ENCODE results near the gene ZC3H8. TPM values are rescaled to one million over a fixed set of nuclear protein-coding genes. Genes with fewer than 3 reads are reported as not detected.
A peak's percentile ranks its signal among the peaks of the same experiment; 100 is the strongest.

The ZC3H8 gene
- total RNA-seq, 1 donor from 2014 or later, result 7.5 TPM

DNA sequence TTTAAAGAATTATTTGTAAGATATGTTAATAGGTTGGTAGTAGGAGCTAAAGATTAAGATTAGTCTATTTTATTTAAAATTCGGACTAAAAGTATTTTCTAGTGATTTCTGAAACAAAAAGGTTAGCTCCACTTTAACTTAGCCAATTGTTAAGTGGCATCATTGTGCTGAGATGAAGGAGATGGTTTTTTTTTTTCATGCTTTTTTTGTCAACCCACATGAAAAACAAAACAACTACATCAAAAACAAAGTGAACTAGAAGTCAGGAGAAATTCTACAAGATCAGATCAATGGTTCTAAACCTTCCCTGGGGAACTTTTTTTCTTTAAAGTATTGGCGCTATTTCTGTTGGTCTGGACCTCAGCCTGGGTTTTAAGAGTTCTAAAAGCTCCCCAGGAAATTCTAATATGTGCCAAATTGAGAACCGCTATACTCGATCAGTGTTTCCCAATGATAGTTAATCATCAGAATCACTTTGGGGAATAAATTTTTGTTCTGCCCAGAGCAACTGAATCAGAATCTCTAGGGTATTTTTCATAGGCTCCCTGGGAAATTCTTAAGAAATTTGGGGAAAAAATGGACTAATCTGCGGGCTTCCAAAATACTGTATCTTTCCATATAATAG, 22.9 kb upstream of the ZC3H8 start:
- peaks cover 6% of the 10 kb centered on the region for H3K4me1 ChIP-seq (ENCODE audit: insufficient read depth, low read length)
- no peak overlapping the region for H3K4me3 ChIP-seq (ENCODE audit: insufficient read depth, low read depth, low read length)
- no peaks in the 10 kb centered on the region for H3K27me3 ChIP-seq (ENCODE audit: insufficient read depth, low read length)
- no peaks in the 10 kb centered on the region for H3K36me3 ChIP-seq (ENCODE audit: insufficient read depth, low read length)
- Mint-ChIP-seq H3K4me1 (ENCODE audit: low read depth, unreplicated experiment) (no peaks in the 10 kb centered on the region), H3K4me3 (ENCODE audit: unreplicated experiment) (no peak overlapping the region), H3K27me3 (ENCODE audit: low read depth, unreplicated experiment) (no peaks in the 10 kb centered on the region), H3K27ac (ENCODE audit: unreplicated experiment) (no peak overlapping the region), H3K9me3 (ENCODE audit: unreplicated experiment) (no peaks in the 10 kb centered on the region), H3K36me3 (ENCODE audit: low read depth, unreplicated experiment) (no peaks in the 10 kb centered on the region)
- FAIRE-seq (no peak), DNase-seq (ENCODE audit: low read depth) (no peak)
- no peaks in the 10 kb centered on the region for H3K9me3 ChIP-seq (ENCODE audit: insufficient read depth, low read depth, low read length)
- no peak overlapping the region for H3K27ac ChIP-seq (ENCODE audit: low read depth, low read length)
- H3K9ac ChIP-seq (ENCODE audit: low read length), result no peak overlapping the region
- no peaks in the 10 kb centered on the region for H4K20me1 ChIP-seq (ENCODE audit: insufficient read depth, low read length)
- no peak overlapping the region for H2AFZ ChIP-seq (ENCODE audit: low read depth, low read length)
- TF ChIP-seq EZH2 (IDR thresholded peaks at IDR 0.05; ENCODE audit: insufficient read depth, low read length), result no peak
- TF ChIP-seq, protein P1, sequence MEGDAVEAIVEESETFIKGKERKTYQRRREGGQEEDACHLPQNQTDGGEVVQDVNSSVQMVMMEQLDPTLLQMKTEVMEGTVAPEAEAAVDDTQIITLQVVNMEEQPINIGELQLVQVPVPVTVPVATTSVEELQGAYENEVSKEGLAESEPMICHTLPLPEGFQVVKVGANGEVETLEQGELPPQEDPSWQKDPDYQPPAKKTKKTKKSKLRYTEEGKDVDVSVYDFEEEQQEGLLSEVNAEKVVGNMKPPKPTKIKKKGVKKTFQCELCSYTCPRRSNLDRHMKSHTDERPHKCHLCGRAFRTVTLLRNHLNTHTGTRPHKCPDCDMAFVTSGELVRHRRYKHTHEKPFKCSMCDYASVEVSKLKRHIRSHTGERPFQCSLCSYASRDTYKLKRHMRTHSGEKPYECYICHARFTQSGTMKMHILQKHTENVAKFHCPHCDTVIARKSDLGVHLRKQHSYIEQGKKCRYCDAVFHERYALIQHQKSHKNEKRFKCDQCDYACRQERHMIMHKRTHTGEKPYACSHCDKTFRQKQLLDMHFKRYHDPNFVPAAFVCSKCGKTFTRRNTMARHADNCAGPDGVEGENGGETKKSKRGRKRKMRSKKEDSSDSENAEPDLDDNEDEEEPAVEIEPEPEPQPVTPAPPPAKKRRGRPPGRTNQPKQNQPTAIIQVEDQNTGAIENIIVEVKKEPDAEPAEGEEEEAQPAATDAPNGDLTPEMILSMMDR (IDR thresholded peaks at IDR 0.05; ENCODE audit: insufficient read depth, low read depth, low read length), result no peak
- H3K4me2 ChIP-seq (ENCODE audit: low read length), result no peak overlapping the region
- H3K79me2 ChIP-seq (ENCODE audit: insufficient read depth, low read length), result no peaks in the 10 kb centered on the region

DNA sequence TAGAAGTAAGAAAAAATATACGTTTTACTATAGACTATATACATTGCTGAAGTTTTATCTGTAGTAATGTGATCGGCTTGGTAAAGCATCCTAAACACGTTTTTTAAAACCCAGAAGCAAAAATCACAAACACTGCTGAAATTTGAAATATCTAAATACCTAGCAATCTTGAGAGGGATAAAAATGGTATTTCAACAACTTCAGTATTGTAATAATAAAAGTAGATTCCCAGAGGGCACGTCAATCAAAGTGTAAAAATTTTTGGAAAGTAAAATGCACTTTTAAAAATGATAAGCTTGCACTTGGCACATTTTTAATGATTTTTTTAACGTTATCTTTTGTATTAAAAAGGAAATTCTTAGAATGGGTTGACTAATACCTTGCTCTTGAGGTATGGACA, 22.1 kb upstream of the ZC3H8 start:
- Histone ChIP-seq H3K36me3 (ENCODE audit: insufficient read depth, low read length) (no peaks in the 10 kb centered on the region), H3K27ac (ENCODE audit: low read depth, low read length) (no peak overlapping the region), H3K27me3 (ENCODE audit: insufficient read depth, low read length) (no peaks in the 10 kb centered on the region), H3K9me3 (ENCODE audit: insufficient read depth, low read depth, low read length) (no peaks in the 10 kb centered on the region), H3K9ac (ENCODE audit: low read length) (no peak overlapping the region), H3K4me1 (ENCODE audit: insufficient read depth, low read length) (peaks cover 6% of the 10 kb centered on the region), H3K4me2 (ENCODE audit: low read length) (peak overlapping the region; percentile 93), H4K20me1 (ENCODE audit: insufficient read depth, low read length) (no peaks in the 10 kb centered on the region), H3K4me3 (ENCODE audit: insufficient read depth, low read depth, low read length) (no peak overlapping the region), H3K79me2 (ENCODE audit: insufficient read depth, low read length) (no peaks in the 10 kb centered on the region), H2AFZ (ENCODE audit: low read depth, low read length) (no peak overlapping the region)
- H3K9me3 Mint-ChIP-seq (ENCODE audit: unreplicated experiment), result no peaks in the 10 kb centered on the region
- peak overlapping the region; percentile 45 for H3K4me3 Mint-ChIP-seq (ENCODE audit: unreplicated experiment)
- no peaks in the 10 kb centered on the region for H3K4me1 Mint-ChIP-seq (ENCODE audit: low read depth, unreplicated experiment)
- H3K27me3 Mint-ChIP-seq (ENCODE audit: low read depth, unreplicated experiment), result no peaks in the 10 kb centered on the region
- DNase-seq (ENCODE audit: low read depth) (no peak), FAIRE-seq (no peak)
- TF ChIP-seq EZH2 (IDR thresholded peaks at IDR 0.05; ENCODE audit: insufficient read depth, low read length), result no peak
- TF ChIP-seq, protein P1 (IDR thresholded peaks at IDR 0.05; ENCODE audit: insufficient read depth, low read depth, low read length), result no peak
- no peak overlapping the region for H3K27ac Mint-ChIP-seq (ENCODE audit: unreplicated experiment)
- H3K36me3 Mint-ChIP-seq (ENCODE audit: low read depth, unreplicated experiment), result no peaks in the 10 kb centered on the region

All from astrocyte (in vitro differentiated cells and primary cell).